Measurements from ENCODE around the gene CLIP1.
A peak's percentile ranks its signal among the peaks of the same experiment; 100 is the strongest.

CLIP1 gene

GRCh38 chr12:122336015-122336946, 86.2 kb downstream of the CLIP1 start:
- Mint-ChIP-seq H3K4me1 (ENCODE audit: low read depth) (peaks cover 12% of the 10 kb centered on the region), H3K36me3 (ENCODE audit: low read depth) (peaks cover 73% of the 10 kb centered on the region), H3K4me3 (no peak overlapping the region), H3K27me3 (no peaks in the 10 kb centered on the region), H3K9me3 (no peaks in the 10 kb centered on the region), H3K27ac (peak overlapping the region; percentile 81)
- DNase-seq = peak; percentile 55

GRCh38 chr12:122333142-122334087, 89.1 kb downstream of the CLIP1 start:
- H3K27me3 Mint-ChIP-seq = no peaks in the 10 kb centered on the region
- H3K9me3 Mint-ChIP-seq = no peaks in the 10 kb centered on the region
- H3K27ac Mint-ChIP-seq = peak overlapping the region; percentile 31
- peaks cover 64% of the 10 kb centered on the region for H3K36me3 Mint-ChIP-seq (ENCODE audit: low read depth)
- no peak overlapping the region for H3K4me3 Mint-ChIP-seq
- no peak for DNase-seq
- H3K4me1 Mint-ChIP-seq (ENCODE audit: low read depth) = peaks cover 12% of the 10 kb centered on the region

GRCh38 chr12:122327494-122328385, 94.7 kb downstream of the CLIP1 start:
- no peak for DNase-seq
- peaks cover 19% of the 10 kb centered on the region for H3K4me1 Mint-ChIP-seq (ENCODE audit: low read depth)
- H3K27me3 Mint-ChIP-seq = no peaks in the 10 kb centered on the region
- H3K36me3 Mint-ChIP-seq (ENCODE audit: low read depth) = peaks cover 70% of the 10 kb centered on the region
- peak overlapping the region; percentile 32 for H3K27ac Mint-ChIP-seq
- H3K4me3 Mint-ChIP-seq = no peak overlapping the region
- no peaks in the 10 kb centered on the region for H3K9me3 Mint-ChIP-seq

- Mint-ChIP-seq H3K9me3 (no peaks in the 10 kb centered on the region), H3K36me3 (ENCODE audit: low read depth) (peaks cover 72% of the 10 kb centered on the region), H3K27ac (peak overlapping the region; percentile 29), H3K4me3 (no peak overlapping the region), H3K4me1 (ENCODE audit: low read depth) (peaks cover 19% of the 10 kb centered on the region), H3K27me3 (no peaks in the 10 kb centered on the region)
- DNase-seq = no peak
Observed at GRCh38 chr12:122327014-122327413, 95.5 kb downstream of the CLIP1 start.

- peaks cover 74% of the 10 kb centered on the region for H3K36me3 Mint-ChIP-seq (ENCODE audit: low read depth)
- peaks cover 19% of the 10 kb centered on the region for H3K4me1 Mint-ChIP-seq (ENCODE audit: low read depth)
- no peak for DNase-seq
- peak overlapping the region; percentile 76 for H3K27ac Mint-ChIP-seq
- H3K4me3 Mint-ChIP-seq = no peak overlapping the region
- H3K27me3 Mint-ChIP-seq = no peaks in the 10 kb centered on the region
- H3K9me3 Mint-ChIP-seq = no peaks in the 10 kb centered on the region
Observed at GRCh38 chr12:122326586-122326985, 95.9 kb downstream of the CLIP1 start.

GRCh38 chr12:122323311-122324019, 99.0 kb downstream of the CLIP1 start:
- no peak overlapping the region for H3K4me3 Mint-ChIP-seq
- H3K27me3 Mint-ChIP-seq = no peaks in the 10 kb centered on the region
- no peak overlapping the region for H3K27ac Mint-ChIP-seq
- no peaks in the 10 kb centered on the region for H3K9me3 Mint-ChIP-seq
- H3K4me1 Mint-ChIP-seq (ENCODE audit: low read depth) = peaks cover 19% of the 10 kb centered on the region
- DNase-seq = no peak
- peaks cover 72% of the 10 kb centered on the region for H3K36me3 Mint-ChIP-seq (ENCODE audit: low read depth)

DNA sequence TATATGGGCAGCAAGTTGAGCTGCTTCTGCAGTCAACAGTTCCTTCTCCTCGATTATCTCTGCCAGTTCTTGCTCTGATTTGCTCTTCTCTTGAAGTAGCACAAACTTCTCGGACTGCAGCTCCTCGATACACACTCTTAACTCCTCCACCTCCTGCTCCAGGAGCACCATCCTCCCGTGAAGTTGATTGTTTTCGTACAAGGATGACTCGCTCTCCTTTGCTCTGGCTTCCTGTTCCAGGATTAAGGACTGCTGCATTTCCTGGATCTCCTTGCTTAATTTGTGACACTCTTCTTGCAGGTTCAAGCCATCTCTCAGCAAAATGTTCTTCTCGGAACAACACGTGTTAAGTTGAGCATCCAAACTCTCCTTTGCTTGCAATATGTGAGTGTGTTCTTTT, 100.0 kb downstream of the CLIP1 start:
- no peak overlapping the region for H3K27ac Mint-ChIP-seq
- H3K4me3 Mint-ChIP-seq = no peak overlapping the region
- H3K36me3 Mint-ChIP-seq (ENCODE audit: low read depth) = peaks cover 75% of the 10 kb centered on the region
- no peaks in the 10 kb centered on the region for H3K27me3 Mint-ChIP-seq
- H3K4me1 Mint-ChIP-seq (ENCODE audit: low read depth) = peaks cover 11% of the 10 kb centered on the region
- DNase-seq = no peak
- H3K9me3 Mint-ChIP-seq = no peaks in the 10 kb centered on the region

- peaks cover 82% of the 10 kb centered on the region for H3K36me3 Mint-ChIP-seq (ENCODE audit: low read depth)
- no peaks in the 10 kb centered on the region for H3K27me3 Mint-ChIP-seq
- H3K27ac Mint-ChIP-seq = no peak overlapping the region
- no peaks in the 10 kb centered on the region for H3K9me3 Mint-ChIP-seq
- H3K4me1 Mint-ChIP-seq (ENCODE audit: low read depth) = no peaks in the 10 kb centered on the region
- no peak overlapping the region for H3K4me3 Mint-ChIP-seq
- DNase-seq = no peak
Observed at GRCh38 chr12:122318607-122319605, 103.6 kb downstream of the CLIP1 start.

- Mint-ChIP-seq H3K9me3 (no peaks in the 10 kb centered on the region), H3K27me3 (no peaks in the 10 kb centered on the region), H3K36me3 (ENCODE audit: low read depth) (peaks cover 85% of the 10 kb centered on the region), H3K27ac (no peak overlapping the region), H3K4me3 (no peak overlapping the region), H3K4me1 (ENCODE audit: low read depth) (no peaks in the 10 kb centered on the region)
- no peak for DNase-seq
Observed at GRCh38 chr12:122312926-122313325, 109.5 kb downstream of the CLIP1 start.

DNA sequence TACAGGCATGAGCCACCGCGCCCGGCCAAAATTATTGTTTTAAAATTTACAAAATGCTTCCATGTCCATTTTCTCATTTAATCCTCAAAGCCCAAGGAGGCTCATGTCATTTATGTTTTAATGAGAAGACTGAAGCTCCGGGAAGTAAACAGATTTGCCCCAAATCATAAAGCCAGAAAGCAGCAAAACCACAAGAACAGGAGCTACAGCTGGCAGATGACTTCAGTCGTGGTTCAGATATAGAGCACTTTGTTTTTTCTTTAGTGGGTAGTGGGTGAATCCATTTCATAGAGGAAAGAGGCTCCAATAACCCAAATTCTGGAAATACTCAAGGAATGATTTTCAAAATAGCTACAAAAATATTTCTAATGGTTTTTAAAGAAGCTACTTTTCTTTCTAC, 110.8 kb downstream of the CLIP1 start:
- no peak for DNase-seq
- H3K27me3 Mint-ChIP-seq = no peaks in the 10 kb centered on the region
- no peaks in the 10 kb centered on the region for H3K4me1 Mint-ChIP-seq (ENCODE audit: low read depth)
- peaks cover 82% of the 10 kb centered on the region for H3K36me3 Mint-ChIP-seq (ENCODE audit: low read depth)
- no peak overlapping the region for H3K4me3 Mint-ChIP-seq
- H3K27ac Mint-ChIP-seq = no peak overlapping the region
- no peaks in the 10 kb centered on the region for H3K9me3 Mint-ChIP-seq

DNA sequence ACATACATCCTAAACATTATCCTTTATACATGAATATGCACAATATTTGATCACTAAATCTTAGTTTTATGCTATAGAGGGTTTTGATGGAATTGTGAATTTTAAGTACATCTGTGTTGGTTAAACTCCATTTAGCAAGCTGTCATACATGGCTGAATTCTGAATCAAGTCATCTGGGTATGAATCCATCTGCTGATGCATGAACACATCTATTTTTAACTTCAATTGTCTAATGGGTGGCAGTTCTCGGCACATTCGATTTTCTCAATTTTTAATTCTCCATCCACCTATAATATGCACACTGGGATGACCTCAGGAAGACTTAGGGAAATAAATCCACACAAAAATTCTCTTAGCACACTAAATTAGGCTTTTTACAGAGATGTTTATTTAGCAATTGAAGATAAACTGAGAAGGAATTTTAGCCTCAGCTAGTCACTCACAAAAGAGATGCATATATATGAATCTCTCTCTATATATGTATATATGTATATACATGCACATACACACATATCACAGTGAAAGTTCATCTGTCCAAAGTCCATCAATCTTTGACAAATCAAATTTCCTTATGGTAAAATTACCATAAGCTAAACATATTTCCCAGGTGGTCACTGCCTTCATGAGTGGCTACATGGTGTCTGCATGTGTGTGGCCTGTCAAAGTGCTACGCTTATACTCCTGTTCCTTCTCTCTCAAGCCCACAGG, 111.7 kb downstream of the CLIP1 start:
- Mint-ChIP-seq H3K27me3 (no peaks in the 10 kb centered on the region), H3K4me3 (no peak overlapping the region), H3K27ac (peak overlapping the region; percentile 15), H3K4me1 (ENCODE audit: low read depth) (no peaks in the 10 kb centered on the region), H3K36me3 (ENCODE audit: low read depth) (peaks cover 78% of the 10 kb centered on the region), H3K9me3 (no peaks in the 10 kb centered on the region)
- DNase-seq = no peak

DNA sequence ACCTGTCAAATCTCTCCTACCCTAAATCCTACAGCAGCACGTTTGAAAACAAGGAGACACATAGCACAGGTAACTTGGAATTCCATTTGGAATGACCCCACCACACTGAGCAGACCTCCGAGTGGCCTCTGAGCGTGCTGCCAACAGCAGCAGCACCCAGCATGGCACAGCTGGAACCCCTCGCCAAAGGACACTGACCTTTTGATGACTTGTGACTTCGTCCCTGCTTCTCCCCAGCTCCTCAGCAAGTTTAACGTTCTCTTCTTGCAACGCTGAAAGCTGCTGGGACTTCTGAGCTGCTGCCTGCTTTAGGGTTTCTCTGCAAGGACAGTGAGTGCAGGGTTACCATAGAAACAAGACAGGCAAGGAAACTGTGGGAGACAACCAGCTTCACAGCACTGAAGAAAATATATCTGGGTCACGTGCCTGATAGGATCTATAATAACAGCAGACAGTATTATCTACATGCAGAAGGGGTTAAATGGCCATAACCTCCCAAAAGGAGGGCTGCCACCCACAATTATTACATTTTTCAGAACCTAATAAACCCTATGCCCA, 112.8 kb downstream of the CLIP1 start:
- no peak overlapping the region for H3K27ac Mint-ChIP-seq
- H3K27me3 Mint-ChIP-seq = no peaks in the 10 kb centered on the region
- H3K9me3 Mint-ChIP-seq = no peaks in the 10 kb centered on the region
- no peaks in the 10 kb centered on the region for H3K4me1 Mint-ChIP-seq (ENCODE audit: low read depth)
- H3K36me3 Mint-ChIP-seq (ENCODE audit: low read depth) = peaks cover 80% of the 10 kb centered on the region
- no peak overlapping the region for H3K4me3 Mint-ChIP-seq
- no peak for DNase-seq
